NCI-H1105 treated with DMSO at 0.1 percent for 48 hours (cell line): ENCODE measurements around the gene NRP2.
A peak's percentile ranks its signal among the peaks of the same experiment; 100 is the strongest.

Experiments used
- DNase-seq: peaks from one replicate; lab custom pipeline; 2025; lab: John Stamatoyannopoulos, UW

The NRP2 gene

GRCh38 chr2:205682239-205682970 is at the start of gene NRP2:
Gene NRP2, plus strand, starts transcription at chr2:205682501. Its CDS starts 790 bp downstream, at chr2:205683291.
- peak; percentile 80 for DNase-seq

GRCh38 chr2:205633994-205634393 is 48.3 kb upstream of the NRP2 start:
- no peak for DNase-seq

GRCh38 chr2:205636549-205637319 is 45.6 kb upstream of the NRP2 start:
- DNase-seq, result no peak

- DNase-seq, result no peak
Observed at GRCh38 chr2:205637320-205637602, 45.0 kb upstream of the NRP2 start.

GRCh38 chr2:205637779-205638503 is 44.4 kb upstream of the NRP2 start:
- no peak for DNase-seq

- DNase-seq, result no peak
Observed at GRCh38 chr2:205640716-205641115, 41.6 kb upstream of the NRP2 start.

GRCh38 chr2:205642599-205643356 is 39.5 kb upstream of the NRP2 start:
- DNase-seq, result peak; percentile 6

- DNase-seq, result no peak
Observed at GRCh38 chr2:205643391-205643885, 38.9 kb upstream of the NRP2 start.

GRCh38 chr2:205644018-205644417 is 38.3 kb upstream of the NRP2 start:
- DNase-seq, result no peak

GRCh38 chr2:205646680-205647079 is 35.6 kb upstream of the NRP2 start:
- DNase-seq, result no peak

GRCh38 chr2:205650450-205650849 is 31.9 kb upstream of the NRP2 start:
- DNase-seq, result no peak

GRCh38 chr2:205650931-205651330 is 31.4 kb upstream of the NRP2 start:
- no peak for DNase-seq

- no peak for DNase-seq
Observed at GRCh38 chr2:205651719-205652118, 30.6 kb upstream of the NRP2 start.

GRCh38 chr2:205654878-205655605 is 27.3 kb upstream of the NRP2 start:
- DNase-seq, result no peak

- no peak for DNase-seq
Observed at GRCh38 chr2:205655779-205656456, 26.4 kb upstream of the NRP2 start.

GRCh38 chr2:205656461-205656860 is 25.8 kb upstream of the NRP2 start:
- DNase-seq, result no peak

- DNase-seq, result no peak
Observed at GRCh38 chr2:205656941-205657340, 25.4 kb upstream of the NRP2 start.

- DNase-seq, result no peak
Observed at GRCh38 chr2:205657579-205657978, 24.7 kb upstream of the NRP2 start.

- no peak for DNase-seq
Observed at GRCh38 chr2:205658068-205658467, 24.2 kb upstream of the NRP2 start.

- DNase-seq, result no peak
Observed at GRCh38 chr2:205658572-205658971, 23.7 kb upstream of the NRP2 start.

- DNase-seq, result no peak
Observed at GRCh38 chr2:205659922-205660321, 22.4 kb upstream of the NRP2 start.
